ENCODE data around the gene DLGAP1.

GRCh38 chr18:3605954-3606443 is 849.1 kb downstream of the DLGAP1 start:
- TF ChIP-seq CTCF (tag by site-specific recombination; IDR thresholded peaks at IDR 0.05) (no peak), PRDM2 (tag by site-specific recombination; IDR thresholded peaks at IDR 0.05; ENCODE audit: borderline replicate concordance) (no peak), KLF16 (tag by site-specific recombination; IDR thresholded peaks at IDR 0.05) (no peak), SP2 (tag by site-specific recombination; IDR thresholded peaks at IDR 0.05) (no peak), PRDM1 (tag by site-specific recombination; IDR thresholded peaks at IDR 0.05) (peak; percentile 51; the same call in 1 of the 2 replicates), ZNF660 (tag by site-specific recombination; IDR thresholded peaks at IDR 0.05) (no peak), GLIS2 (tag by site-specific recombination; IDR thresholded peaks at IDR 0.05) (no peak), ZNF274 (IDR thresholded peaks at IDR 0.05; ENCODE audit: low read length) (no peak), ZNF274 (tag by site-specific recombination; IDR thresholded peaks at IDR 0.05; ENCODE audit: borderline replicate concordance) (no peak), PRDM4 (tag by site-specific recombination; IDR thresholded peaks at IDR 0.05) (no peak), ZNF366 (tag by site-specific recombination; conservative IDR thresholded peaks at IDR 0.05) (no peak)
